Calu3 (cell line): ENCODE results near the gene CKAP5. TPM values are rescaled to one million over a fixed set of nuclear protein-coding genes. Genes with fewer than 3 reads are reported as not detected.

Experiments used
- BruUV-seq: library from RNA; stranded (reverse); fragments of 400-500 nt; replicated peaks from 2 replicates; lab custom pipeline; 2021; lab: Mats Ljungman, UMichigan
- CTCF ChIA-PET: fragments of 300-600 bp; sonication (Branson Sonifier 250); formaldehyde crosslinking; loops from one replicate; lab custom pipeline; 2022; ENCODE audit warnings: antibody characterized with exemption; lab: Charles Lee
- DNase-seq: peaks from one replicate; pipeline ENCODE4 v3.0.0; 2022
- H3K27ac Mint-ChIP-seq: one replicate; pipeline ENCODE4 v1.8.0; 2022; ENCODE audit warnings: mixed read lengths; ENCODE audit not compliant: unreplicated experiment
- H3K27me3 Mint-ChIP-seq: one replicate; pipeline ENCODE4 v1.8.0; 2022; ENCODE audit warnings: mixed read lengths; ENCODE audit not compliant: unreplicated experiment
- H3K36me3 Mint-ChIP-seq: one replicate; pipeline ENCODE4 v1.8.0; 2022; ENCODE audit warnings: mild to moderate bottlenecking, moderate library complexity, mixed read lengths; ENCODE audit not compliant: insufficient read depth, unreplicated experiment
- H3K4me1 Mint-ChIP-seq: one replicate; pipeline ENCODE4 v1.8.0; 2022; ENCODE audit warnings: mild to moderate bottlenecking, low read depth, mixed read lengths; ENCODE audit not compliant: unreplicated experiment
- H3K4me3 Mint-ChIP-seq: one replicate; pipeline ENCODE4 v1.8.0; 2022; ENCODE audit warnings: mild to moderate bottlenecking, low read depth, moderate library complexity, mixed read lengths; ENCODE audit not compliant: unreplicated experiment
- H3K9me3 Mint-ChIP-seq: one replicate; pipeline ENCODE4 v1.8.0; 2022; ENCODE audit warnings: low read depth, mixed read lengths; ENCODE audit not compliant: unreplicated experiment
- intact Hi-C: fragments of 100-400 bp; cut with micrococcal nuclease; formaldehyde crosslinking; loops from one replicate; pipeline ENCODE4 v1.10.0; 2022; ENCODE audit not compliant: unreplicated experiment
- total RNA-seq: library from RNA; stranded (reverse); gene quantifications from 2 replicates; pipeline ENCODE4 v1.2.3, GENCODE V29; 2022
- TF ChIP-seq, protein P1 (sequence below): fragments of 200-600 bp; IDR thresholded peaks from one replicate; pipeline ENCODE4 v1.8.0; 2022; ENCODE audit warnings: antibody characterized with exemption; ENCODE audit not compliant: unreplicated experiment

Gene CKAP5
- total RNA-seq, 1 experiment from 2014 or later, result 140 TPM

DNA sequence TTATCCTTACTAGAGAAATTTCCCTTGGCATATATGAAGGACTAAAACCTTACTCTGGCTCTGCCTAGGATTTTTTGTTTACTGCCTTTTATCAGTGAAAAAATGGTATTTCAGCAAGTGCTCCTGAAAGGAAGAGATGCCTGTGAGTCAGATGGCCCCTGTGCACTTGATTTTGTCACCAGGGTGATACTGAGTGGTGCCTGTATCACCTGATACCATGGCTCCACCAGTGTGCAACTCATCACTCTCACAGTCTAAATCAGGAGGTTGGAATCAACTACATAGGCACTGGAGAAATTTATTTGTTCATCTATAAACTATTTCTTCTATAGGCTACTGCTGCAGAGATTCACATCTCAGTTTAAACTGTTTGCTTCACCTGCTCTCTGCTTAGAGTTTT is 83.8 kb downstream of the CKAP5 start:
- H3K9me3 Mint-ChIP-seq, result no peaks in the 10 kb centered on the region
- peaks cover 38% of the 10 kb centered on the region for H3K36me3 Mint-ChIP-seq
- CTCF ChIA-PET, result interaction anchor here (1.1 kb wide), 1 partner anchor 9 kb away, joined by 3 read pairs; no protein-coding TSS in a partner anchor
- DNase-seq, result no peak
- TF ChIP-seq, protein P1, sequence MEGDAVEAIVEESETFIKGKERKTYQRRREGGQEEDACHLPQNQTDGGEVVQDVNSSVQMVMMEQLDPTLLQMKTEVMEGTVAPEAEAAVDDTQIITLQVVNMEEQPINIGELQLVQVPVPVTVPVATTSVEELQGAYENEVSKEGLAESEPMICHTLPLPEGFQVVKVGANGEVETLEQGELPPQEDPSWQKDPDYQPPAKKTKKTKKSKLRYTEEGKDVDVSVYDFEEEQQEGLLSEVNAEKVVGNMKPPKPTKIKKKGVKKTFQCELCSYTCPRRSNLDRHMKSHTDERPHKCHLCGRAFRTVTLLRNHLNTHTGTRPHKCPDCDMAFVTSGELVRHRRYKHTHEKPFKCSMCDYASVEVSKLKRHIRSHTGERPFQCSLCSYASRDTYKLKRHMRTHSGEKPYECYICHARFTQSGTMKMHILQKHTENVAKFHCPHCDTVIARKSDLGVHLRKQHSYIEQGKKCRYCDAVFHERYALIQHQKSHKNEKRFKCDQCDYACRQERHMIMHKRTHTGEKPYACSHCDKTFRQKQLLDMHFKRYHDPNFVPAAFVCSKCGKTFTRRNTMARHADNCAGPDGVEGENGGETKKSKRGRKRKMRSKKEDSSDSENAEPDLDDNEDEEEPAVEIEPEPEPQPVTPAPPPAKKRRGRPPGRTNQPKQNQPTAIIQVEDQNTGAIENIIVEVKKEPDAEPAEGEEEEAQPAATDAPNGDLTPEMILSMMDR, result no peak
- intact Hi-C loops, result no loop called here
- no peaks in the 10 kb centered on the region for H3K27me3 Mint-ChIP-seq
- no peak overlapping the region for H3K27ac Mint-ChIP-seq
- no TSS peak for BruUV-seq
- no peaks in the 10 kb centered on the region for H3K4me1 Mint-ChIP-seq
- H3K4me3 Mint-ChIP-seq, result no peak overlapping the region

GRCh38 chr11:46761807-46762206 is 84.3 kb downstream of the CKAP5 start:
- H3K36me3 Mint-ChIP-seq, result peaks cover 43% of the 10 kb centered on the region

DNA sequence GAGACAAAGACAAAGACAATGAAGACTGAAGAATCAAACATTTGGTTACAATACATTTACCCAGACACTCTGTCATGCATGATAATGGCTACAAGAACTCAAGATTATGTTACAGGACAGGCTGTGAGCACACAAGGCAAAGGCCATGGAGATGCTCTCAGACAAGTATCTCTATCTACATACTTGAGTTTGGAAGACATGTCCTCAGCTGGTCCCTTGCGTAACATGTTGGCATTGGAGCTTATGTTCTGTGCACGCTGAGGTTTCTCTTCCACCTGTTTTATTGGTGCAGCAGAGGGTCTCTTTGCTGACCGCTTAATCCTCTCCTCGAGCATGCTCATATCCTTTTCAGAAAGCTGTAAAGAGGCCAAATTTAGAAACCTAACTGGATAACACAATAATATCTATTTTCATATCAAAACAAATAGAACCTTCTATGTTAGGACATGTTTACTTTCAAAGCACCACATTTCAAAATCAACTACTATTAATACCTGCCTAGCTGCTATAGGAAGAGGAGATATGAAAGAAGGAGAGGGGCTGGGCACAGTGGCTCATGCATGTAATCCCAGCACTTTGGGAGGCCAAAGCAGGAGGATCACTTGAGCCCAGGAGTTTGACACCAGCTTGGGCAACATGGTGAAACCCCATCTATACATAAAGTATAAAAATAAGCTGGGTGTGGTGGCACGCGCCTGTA is 85.5 kb downstream of the CKAP5 start:
- intact Hi-C loops, result no loop called here
- no peak overlapping the region for H3K27ac Mint-ChIP-seq
- no peaks in the 10 kb centered on the region for H3K9me3 Mint-ChIP-seq
- H3K4me1 Mint-ChIP-seq, result peaks cover 9% of the 10 kb centered on the region
- TF ChIP-seq, protein P1, result no peak
- H3K4me3 Mint-ChIP-seq, result no peak overlapping the region
- H3K27me3 Mint-ChIP-seq, result no peaks in the 10 kb centered on the region
- no peak for DNase-seq
- H3K36me3 Mint-ChIP-seq, result peaks cover 52% of the 10 kb centered on the region
- no TSS peak for BruUV-seq
- CTCF ChIA-PET, result interaction anchor here (0.6 to 0.7 kb wide), 2 partner anchors 9 to 375 kb away, joined by 3 to 5 read pairs; no protein-coding TSS in a partner anchor

More at GRCh38 chr11:46761807-46762206, 84.3 kb downstream of the CKAP5 start:
- H3K4me3 Mint-ChIP-seq, result no peak overlapping the region
- no TSS peak for BruUV-seq
- no peak overlapping the region for H3K27ac Mint-ChIP-seq
- DNase-seq, result no peak
- no peaks in the 10 kb centered on the region for H3K27me3 Mint-ChIP-seq
- intact Hi-C loops, result no loop called here
- TF ChIP-seq, protein P1, result no peak
- CTCF ChIA-PET, result interaction anchor here (0.6 to 1.1 kb wide), 2 partner anchors 9 to 98 kb away, joined by 3 read pairs; no protein-coding TSS in a partner anchor
- H3K9me3 Mint-ChIP-seq, result no peaks in the 10 kb centered on the region
- no peaks in the 10 kb centered on the region for H3K4me1 Mint-ChIP-seq

- no TSS peak for BruUV-seq
- intact Hi-C loops, result no loop called here
- Mint-ChIP-seq H3K27ac (no peak overlapping the region), H3K36me3 (peaks cover 61% of the 10 kb centered on the region), H3K4me3 (no peak overlapping the region), H3K4me1 (peaks cover 9% of the 10 kb centered on the region), H3K9me3 (no peaks in the 10 kb centered on the region), H3K27me3 (no peaks in the 10 kb centered on the region)
- TF ChIP-seq, protein P1, result no peak
- CTCF ChIA-PET, result interaction anchor here (0.7 kb wide), 1 partner anchor 9 kb away, joined by 4 read pairs; no protein-coding TSS in a partner anchor
- no peak for DNase-seq
Measured at GRCh38 chr11:46759196-46759595, 86.9 kb downstream of the CKAP5 start.
